ENCODE measurements around the gene EN2.

EN2 gene

DNA sequence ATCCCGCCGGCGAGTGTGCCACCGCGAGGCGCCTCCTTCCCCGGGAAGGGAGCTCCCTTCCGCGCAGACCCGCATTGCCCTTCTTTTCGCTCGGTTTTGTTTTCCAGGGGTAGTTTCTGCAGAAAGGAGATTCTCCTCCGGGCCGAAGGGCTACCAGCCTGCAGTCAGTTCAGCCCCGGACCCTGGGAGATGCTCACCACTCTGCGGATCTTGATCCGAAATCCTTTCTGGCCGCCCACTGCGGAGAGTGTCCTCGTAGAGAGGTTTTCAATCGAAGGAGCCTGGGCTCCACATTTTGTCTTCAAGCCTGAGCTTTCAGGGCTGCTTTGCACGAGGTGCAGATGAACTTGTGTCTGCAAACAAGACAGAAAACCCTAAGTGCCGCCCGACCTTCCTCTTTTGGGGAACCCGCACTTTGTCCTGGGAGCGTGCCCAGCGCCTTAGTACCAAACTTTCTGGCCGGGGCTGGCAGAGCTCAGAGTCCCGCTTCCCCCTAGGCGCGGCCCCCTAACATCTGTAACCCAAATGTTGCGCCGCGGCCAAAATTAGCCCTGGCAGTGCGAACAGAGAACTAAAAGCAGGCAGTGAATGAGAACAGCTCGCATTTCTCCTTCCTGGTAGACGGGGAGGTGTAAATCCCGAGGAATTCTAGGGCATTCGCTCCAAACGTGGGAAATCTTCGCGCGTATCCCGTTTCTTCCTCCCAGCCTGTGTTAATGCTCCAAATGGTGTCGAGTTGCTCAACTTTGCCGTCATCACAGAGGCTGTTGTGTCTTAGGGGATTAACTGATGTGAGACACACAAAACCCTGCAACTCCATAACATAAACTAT is 6.7 kb upstream of the EN2 start:
- DNase-seq (ENCODE audit: low read depth): no peak

DNA sequence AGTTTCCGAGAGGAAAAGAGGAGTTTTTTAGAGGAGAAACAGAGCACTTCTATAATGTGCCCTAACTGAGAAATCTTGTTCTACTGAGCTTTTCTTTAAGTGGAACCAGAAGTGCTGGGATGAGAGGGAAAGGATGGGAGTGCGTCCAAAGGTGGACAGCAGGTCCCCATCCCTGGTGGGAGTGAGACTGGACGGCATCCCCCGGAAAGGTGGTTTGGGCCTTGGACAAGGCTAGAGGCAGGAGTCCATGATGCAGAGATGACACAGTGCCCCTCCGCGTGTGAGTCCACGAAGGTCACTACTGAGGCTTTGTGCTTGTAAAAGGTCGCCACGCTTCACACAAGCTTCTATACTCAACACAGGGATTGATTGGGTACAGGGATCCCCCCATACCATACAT is 6.1 kb upstream of the EN2 start:
- DNase-seq (ENCODE audit: low read depth): no peak

DNA sequence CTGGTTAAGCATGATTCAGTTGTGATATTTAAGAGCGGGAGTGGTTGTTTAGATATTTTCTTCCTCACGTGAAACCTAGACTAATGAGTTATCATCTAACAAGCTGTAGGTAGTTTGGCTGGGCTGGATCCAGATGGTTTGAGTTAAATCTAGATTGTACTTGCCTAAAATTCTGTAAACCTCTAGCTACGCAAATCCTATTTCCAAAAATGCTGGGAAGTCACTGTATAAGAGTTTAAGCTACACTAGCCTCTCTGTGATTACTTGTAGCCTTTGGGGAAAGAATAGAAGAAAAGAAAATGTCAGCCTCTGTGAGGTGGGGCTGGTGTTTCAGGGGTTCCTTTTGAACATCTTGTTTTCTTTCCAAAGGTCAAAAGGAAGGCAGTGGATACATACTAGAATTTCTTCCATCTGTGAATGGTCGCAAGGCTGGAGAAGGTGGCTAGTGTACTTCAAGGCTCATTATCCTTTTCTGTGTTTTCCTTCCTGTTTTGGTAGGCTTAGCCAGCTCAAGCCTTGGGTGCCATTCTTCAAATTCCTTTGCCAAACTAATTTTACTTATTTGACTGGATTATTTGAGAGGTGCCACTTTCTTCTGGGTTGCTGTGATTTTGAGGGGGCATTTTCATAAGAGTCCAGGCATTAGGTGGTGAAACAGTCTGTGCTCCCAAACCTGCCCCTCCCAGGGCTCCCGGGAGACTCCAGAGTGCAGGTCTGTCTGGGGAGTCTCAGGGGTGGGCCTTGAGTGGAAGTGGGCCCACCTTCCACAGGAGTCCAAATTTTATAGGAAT is 5.2 kb upstream of the EN2 start:
- no peak for DNase-seq (ENCODE audit: low read depth)

DNA sequence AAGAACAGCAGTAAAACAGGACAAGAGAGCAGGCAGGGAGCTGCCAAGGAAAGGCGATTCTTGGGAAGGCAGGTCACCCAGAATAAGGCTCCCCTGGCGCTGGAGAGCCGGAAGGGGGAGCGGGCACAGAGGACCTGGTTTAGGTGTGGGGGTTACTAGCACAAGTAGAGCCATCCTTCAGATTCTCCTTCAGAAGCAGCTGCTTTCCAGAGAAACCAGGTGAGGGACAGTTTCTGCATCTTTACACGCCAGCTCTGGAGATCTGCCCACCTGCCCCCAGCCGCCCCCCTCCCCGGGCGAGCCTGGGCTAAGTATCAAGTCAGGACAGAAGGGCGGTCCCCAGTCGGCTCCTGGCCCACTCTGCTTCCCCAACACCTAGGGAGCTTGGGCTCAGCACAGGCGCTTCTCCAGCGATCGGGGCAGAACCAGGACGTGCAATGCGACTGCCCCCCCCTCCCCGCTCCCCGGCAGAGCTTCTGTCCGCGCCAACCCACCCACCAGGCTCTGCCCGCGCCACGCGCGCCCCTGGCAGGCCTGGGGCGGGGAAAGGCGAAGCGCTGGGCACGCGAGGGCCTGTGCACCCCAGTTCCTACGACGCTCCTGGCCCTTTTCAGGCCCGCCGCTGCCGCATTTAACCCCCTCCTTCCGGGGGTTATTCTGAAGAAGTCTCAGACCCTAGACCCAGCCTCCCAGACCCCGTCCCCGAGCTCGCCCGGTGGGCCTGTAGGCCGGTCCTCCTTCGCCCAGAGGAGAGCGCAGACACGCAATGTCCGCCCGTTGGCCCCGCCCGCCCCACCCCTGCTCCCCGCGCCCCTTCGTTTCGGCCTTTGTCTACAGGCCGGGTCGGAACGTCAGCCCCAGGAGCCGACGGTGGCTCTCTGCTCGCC is 4.4 kb upstream of the EN2 start:
- no peak for DNase-seq (ENCODE audit: low read depth)

DNA sequence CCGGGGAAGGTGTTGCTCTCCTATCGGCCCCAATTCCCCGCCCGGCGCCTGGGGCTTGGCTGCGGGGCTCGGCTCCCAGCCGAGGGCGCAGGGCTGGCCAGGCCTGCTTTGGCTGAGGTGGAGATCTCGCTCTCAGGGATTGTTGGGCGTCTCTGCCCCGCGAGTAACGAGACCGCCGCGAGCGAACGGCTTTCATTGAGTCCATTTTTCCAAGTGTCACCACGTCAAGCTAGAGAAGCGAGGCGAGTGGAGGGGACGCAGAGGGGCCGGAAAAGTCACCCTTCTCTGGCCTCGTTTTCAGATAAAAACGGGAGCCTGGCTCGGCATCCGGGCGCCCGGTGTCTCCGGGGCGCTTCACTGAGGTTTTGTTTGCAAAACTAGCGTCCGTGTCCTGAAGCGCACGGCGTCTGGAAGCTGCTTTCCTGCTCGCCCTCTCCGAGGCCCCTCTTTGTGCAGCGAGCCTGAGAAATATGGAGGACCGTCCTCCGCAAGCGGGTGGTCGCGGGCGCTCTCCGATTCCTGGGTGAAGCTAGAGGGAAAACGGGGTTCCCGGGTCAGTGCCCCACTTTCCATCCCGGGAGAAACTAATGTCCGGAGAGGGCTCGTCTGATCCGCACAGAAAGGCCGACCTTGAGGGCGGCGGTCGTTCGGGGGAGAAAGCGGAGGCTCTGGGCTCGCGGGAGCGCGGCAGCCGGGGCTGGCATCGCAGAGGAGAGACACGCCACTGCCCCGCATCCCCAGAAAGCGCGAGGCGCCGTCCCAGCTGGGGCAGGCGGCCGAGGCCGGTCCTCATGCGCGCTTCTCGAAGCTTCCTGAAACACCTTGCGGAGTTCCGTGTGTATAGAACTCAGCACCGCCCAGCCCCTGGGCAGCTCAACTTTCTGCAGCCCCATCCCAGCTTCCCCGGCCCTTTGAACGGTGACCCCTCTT is 3.5 kb upstream of the EN2 start:
- DNase-seq (ENCODE audit: low read depth): no peak

DNA sequence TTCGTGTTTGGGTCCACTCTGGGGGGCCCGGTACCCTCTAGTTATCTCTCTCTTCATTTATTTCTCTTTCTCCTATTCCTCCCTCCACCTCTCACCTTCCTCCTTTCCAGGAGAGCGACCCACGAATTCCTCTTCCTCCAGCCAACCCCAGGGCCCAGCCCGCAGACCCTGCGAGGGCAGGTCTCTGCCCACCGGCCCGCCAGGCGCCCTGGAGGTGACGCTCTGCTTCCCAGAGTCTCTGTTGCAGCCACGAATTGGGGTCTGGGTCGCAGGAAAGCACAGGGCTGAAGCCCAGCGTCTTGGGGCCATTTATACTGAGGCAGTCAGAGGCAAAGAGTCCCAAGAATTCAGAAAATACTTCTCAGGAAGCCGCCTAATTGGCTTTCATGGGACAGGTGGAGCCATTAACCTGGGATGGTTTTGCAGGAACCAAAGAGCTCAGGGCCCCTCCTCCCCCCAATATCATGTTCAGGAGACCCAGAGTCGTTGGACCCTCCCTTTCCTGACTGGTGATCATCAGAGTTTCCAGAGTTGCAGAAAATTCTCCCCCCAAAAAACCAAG is 2.7 kb upstream of the EN2 start:
- DNase-seq (ENCODE audit: low read depth): no peak

DNA sequence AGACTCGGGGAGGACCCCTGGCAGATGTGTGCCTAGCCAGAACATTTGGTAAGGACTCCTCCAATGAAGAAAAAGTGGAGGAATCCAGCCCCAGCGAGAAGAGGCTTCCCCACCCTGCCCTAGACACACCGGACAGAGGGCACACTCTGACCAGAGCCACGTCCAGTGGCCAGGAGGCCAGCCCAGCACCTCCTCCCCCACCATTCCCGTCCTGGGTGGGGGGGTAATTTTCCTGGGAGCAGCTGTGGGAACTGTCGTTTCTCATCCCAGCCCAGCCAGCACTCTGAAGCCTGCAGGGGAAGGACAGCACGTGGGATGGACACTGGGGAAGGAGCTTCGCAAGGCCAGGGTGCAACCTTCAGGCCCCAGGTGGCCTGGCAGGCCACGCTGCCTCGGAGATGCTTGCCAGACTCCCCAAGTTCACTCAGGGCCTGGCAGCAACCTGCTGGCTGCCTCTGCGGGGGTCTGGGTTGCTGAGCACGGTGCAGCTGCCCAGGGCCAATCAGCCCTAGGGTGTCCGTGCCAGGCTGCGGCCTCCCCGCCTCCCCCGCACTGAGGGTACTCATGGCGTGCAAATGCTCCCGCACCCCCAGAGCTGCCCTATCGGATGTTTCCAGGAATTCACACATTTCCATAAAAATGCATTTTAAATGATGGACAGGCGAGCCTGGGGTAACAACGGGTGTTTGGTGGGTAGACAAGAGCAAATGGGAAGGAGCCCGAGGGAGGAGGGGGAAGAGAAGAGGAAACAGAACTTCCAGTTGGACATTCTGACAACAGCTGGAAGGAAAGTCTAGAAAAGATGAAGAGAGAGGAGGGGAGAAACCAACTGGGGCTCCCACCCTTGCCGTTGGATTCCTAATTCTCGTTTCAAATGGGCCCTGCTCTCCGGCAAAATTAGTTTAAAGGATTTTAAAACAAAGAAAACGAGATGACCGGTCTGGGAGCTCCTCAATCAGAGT is 1.9 kb upstream of the EN2 start:
- no peak for DNase-seq (ENCODE audit: low read depth)

DNA sequence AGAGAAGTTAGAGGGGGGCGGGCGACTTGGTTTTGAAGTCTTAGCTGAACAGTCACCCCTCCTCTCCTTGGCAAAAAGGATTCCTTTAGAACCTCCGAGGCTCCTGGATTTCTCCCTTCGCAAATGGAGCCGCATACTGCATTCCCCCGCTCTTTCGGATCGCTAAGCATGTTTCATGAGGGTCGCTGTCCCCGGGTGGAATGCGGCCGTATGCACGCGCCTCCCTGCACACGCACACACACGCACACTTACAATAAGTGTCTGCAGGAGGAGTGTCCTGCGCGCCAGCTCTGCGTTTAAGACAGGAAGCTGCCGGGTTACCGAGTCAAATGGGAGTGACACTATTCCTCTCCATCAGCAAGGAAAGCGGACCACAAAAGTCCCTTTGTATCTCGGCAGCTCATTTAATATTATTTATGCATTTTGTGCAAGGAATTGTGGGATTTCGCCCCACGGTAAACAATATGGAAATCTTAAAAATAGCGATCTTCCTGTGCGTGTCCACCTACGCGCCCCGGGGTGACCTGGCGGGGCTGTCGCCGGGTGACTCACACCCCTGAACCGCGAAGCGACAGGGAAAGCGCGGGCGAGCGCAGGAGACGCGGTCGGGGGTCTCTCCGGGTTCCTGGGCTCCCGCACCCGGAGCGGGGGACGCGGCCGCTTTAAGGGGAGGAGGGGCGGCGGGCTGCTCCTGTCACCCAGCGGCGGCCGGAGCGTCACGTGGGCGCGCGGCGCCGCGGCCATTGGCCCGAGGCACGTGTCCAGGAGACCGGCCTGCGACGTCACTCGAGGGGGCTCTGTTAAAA is 988 bp upstream of the EN2 start:
- DNase-seq (ENCODE audit: low read depth): peak; percentile 11

DNA sequence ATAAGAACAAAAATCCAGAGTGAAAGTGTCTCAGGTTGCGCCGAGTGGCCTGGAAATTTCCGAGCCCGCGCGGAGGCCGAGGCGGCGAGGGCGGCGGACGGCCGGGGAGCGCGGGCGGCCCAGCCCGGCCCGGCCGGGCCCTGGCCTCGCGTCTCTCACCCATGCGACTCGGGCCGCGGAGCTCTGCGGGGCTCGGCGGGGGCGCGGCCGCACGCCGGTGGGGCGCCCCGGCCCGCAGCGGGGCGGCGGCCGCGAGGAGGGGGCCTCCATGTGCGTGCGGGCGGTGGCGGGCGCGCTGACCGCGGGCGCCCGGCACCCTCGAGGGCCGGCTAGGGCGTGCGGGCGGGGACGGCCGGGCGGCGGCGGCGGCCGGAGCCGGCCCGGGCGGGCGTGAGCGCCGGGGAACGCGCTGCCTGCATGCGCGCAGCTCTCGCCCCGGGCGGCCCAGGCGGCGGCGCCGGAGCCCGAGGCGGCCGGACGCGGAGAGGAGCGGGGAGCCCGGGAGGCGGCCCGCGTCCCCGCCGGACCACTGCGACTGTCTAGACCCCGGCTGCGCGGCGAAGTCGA is 302 bp upstream of the EN2 start:
- DNase-seq (ENCODE audit: low read depth): no peak

DNA sequence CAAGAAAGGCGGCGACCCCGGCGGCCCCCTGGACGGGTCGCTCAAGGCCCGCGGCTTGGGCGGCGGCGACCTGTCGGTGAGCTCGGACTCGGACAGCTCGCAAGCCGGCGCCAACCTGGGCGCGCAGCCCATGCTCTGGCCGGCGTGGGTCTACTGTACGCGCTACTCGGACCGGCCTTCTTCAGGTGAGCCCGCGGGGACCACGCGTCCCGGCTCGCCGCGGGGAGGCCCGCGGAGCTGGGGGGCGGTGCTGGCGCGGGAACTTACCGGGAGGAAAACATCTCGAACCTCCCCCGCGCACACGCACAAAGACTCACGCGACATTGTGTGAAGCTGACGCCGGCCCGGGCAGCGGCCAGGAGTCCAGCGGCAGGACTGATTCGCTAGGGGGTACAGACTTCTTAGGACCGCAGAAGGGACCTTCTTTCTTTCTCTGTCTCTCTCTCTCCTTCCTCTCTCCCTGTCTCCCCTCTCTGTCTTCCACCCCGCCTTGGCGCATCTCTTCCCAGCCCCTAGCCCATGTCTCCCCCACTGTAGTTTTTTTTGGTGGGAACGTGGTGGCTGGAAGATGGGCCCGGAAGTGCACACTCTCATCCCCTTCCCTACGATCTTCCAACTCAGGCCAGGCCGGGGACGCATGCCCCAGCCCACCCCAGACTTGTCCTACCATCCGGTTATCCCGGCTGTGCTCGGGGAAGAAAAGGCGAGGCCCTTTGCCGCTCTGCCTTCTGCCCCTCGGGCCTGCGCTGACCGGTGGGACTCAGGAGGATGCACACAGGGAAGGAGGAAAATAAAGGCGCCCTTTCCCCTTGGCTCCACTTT is 1.2 kb downstream of the EN2 start:
- no peak for DNase-seq (ENCODE audit: low read depth)

DNA sequence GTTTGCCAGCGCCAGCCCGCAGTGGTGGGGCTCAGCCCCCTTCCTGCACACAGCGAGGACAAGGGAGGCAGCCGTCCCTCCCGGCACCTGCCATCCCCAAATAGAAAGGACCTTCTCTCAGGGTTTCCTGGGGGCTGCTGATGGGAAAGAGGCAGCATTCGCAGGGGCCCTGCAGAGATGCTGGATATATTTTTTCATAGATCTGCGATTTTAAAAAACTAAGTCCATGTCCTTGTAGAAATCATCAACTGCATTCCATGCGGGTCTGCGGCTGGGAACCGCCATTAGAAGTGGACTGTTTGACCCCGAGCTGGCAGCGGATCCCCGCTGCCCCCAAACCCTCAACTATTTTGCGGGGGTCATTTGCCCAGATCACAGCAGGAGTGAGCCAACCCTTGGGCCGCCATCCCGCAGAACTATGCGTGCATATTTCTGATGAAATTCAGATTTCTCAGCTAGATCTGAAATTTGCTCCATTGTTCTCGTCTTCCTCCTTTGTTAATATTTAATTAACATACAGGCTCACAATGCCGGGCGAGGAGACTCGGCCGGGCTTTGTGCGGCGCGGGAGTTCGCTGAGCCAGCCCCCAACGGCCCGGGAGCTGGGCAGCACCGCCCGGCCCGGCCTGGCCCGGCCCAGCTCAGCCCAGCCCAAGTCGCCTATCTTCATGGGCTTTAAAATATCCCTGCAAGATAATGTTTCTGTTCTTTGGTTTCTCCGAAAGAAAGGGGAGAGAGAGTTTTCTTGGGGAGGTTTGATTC is 2.0 kb downstream of the EN2 start:
- DNase-seq (ENCODE audit: low read depth): no peak

DNA sequence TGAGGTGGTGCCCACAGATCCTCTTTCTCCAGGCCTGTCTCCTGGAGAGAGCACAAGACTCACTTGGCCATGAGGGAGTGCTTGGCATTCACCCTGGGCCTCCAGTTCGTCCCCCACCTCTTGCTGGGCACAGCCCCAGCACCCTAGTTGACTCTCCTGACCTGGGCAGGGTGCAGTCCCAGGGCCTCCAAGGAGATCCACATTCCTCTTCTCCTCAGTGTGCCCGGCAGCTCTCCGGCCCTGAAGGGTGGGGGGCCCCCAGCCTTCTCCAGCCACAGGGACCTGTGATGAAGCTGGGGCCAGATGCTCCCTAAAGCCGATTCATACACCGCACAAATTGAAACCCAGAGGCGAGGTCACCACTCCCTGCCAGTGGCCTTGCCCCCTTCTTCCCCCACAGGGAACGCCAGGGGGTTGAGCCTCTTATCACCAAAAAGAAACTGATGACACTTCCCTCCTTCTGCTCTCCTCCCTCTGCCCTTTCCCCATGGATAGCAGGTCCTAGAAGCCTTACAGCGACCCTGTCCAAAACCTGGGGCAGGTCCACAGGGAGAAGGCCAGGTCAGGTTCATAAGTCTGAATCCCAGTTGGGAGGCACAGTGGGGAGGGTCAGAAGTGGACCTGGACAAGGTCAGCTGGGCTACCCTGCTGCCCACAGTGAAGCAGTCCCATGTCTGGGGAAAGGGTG is 3.1 kb downstream of the EN2 start:
- no peak for DNase-seq (ENCODE audit: low read depth)

DNA sequence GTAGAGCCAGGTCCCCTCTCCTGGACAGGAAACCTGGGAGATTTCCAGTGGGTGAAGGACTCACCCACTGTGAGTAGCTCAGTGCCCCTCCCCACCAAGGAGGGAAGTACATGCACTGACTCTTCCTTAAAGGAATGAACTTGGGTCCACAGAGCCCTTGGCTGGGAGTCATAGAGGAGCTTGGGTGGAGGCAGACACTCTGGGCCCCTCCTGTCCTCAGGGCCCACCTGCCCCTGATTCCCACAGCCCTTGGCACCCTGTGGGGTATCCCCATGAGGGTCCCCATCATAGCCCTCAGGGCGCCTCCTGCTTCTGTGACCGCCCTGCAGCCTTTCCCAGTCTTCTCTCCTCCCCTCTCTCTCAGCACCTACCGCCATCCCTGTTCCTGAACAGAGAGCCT is 3.7 kb downstream of the EN2 start:
- no peak for DNase-seq (ENCODE audit: low read depth)

DNA sequence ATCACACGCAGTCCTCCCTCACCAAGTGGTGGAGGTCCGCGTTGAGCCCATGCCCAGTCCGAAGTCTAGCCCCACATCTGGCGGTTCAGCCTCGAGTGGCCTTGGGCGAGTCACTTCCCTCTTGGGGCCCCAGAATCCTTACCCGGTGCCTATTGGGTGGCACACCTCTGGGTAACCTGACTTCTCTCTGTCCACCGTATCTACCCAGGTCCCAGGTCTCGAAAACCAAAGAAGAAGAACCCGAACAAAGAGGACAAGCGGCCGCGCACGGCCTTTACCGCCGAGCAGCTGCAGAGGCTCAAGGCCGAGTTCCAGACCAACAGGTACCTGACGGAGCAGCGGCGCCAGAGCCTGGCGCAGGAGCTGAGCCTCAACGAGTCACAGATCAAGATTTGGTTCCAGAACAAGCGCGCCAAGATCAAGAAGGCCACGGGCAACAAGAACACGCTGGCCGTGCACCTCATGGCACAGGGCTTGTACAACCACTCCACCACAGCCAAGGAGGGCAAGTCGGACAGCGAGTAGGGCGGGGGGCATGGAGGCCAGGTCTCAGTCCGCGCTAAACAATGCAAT is 4.3 kb downstream of the EN2 start:
- DNase-seq (ENCODE audit: low read depth): no peak

DNA sequence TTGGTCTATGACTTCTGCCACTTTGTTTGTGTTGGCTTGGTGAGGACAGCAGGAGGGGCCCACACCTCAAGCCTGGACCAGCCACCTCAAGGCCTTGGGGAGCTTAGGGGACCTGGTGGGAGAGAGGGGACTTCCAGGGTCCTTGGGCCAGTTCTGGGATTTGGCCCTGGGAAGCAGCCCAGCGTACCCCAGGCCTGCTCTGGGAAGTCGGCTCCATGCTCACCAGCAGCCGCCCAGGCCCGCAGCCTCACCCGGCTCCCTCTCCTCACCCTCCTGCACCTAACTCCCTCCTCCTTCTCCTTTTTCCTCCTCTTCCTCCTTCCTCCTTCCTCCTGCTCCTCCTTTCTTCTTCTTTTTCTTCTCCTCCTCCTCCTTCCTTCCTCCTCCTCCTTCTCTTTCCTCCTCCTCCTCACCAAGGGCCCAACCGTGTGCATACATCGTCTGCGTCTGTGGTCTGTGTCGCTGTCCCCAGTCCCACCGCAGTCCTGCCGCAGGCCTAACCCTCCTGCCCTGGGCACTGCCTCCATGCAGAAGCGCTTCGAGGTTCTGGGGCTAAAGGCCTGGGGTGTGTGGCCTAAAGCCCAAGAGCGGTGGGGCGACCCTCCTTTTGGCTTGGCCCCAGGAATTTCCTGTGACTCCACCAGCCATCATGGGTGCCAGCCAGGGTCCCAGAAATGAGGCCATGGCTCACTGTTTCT is 5.3 kb downstream of the EN2 start:
- DNase-seq (ENCODE audit: low read depth): no peak
